ENCODE results near the gene ZSCAN22. TPM values are rescaled to one million over a fixed set of nuclear protein-coding genes. Genes with fewer than 3 reads are reported as not detected.
A peak's percentile ranks its signal among the peaks of the same experiment; 100 is the strongest.
"Not testable (repeated sequence)": the region's sequence is repeated elsewhere in the genome, so short reads cannot be mapped to it uniquely, and the experiment has no call there.

Gene ZSCAN22
- total RNA-seq, 1 donor from 2014 or later = 4.6 TPM

DNA sequence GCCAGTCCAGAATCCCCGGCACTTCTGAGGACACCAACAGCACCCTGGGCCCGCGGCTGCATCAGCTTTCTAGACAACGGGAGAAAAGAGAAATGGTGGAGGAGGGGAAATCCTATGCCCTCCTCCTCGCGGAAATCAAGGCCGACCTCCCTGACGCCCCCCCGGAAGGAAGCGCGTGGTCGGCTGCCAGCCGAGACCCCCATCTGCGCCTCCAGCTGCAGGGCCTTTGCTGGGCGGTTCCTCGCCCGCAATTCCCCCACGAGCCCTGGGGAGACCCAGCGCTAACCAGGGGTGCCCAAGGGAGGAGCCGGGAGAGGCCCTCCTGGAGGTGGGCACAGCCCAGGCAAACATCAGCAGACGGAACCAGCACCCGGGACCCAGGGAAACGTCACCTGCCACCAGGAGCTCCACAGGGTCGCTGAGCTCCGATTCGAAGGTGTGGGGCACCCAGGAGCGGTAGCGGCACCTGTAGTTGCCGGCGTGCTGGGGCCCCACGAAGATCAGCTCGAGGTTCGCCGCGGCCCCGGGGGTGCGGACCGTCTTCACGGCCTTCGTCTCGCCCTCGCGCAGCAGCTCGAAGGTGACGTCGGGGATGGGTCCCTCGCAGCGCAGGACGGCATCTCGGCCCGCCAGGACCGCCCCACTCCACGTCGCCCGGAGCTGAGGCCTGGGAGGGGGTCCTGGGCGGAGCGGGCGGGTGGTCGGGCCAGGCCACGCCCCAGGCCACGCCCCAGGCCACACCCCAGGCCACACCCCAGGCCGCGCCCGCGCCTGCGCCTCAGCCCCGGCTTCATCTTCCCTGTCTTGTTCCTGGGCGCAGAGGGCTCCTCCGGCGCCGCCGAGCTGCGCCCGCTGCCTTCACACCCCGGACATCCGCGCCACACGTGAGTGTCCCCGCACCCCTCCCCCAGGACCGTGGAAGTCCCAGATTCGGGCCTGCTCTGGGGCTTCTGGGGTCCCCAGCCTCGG is 20.5 kb downstream of the ZSCAN22 start:
- peak; percentile 30 for DNase-seq (ENCODE audit: low spot score, unreplicated experiment)
- TF ChIP-seq, protein P1, sequence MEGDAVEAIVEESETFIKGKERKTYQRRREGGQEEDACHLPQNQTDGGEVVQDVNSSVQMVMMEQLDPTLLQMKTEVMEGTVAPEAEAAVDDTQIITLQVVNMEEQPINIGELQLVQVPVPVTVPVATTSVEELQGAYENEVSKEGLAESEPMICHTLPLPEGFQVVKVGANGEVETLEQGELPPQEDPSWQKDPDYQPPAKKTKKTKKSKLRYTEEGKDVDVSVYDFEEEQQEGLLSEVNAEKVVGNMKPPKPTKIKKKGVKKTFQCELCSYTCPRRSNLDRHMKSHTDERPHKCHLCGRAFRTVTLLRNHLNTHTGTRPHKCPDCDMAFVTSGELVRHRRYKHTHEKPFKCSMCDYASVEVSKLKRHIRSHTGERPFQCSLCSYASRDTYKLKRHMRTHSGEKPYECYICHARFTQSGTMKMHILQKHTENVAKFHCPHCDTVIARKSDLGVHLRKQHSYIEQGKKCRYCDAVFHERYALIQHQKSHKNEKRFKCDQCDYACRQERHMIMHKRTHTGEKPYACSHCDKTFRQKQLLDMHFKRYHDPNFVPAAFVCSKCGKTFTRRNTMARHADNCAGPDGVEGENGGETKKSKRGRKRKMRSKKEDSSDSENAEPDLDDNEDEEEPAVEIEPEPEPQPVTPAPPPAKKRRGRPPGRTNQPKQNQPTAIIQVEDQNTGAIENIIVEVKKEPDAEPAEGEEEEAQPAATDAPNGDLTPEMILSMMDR (IDR thresholded peaks at IDR 0.05; ENCODE audit: unreplicated experiment) = no peak
- Mint-ChIP-seq H3K9me3 (ENCODE audit: low read depth) (no peaks in the 10 kb centered on the region), H3K36me3 (ENCODE audit: insufficient read depth) (peaks cover 3% of the 10 kb centered on the region), H3K4me1 (ENCODE audit: low read depth) (peaks cover 1% of the 10 kb centered on the region), H3K27ac (no peak overlapping the region), H3K27me3 (peaks cover 37% of the 10 kb centered on the region), H3K4me3 (ENCODE audit: low read depth) (peak overlapping the region; percentile 77)

DNA sequence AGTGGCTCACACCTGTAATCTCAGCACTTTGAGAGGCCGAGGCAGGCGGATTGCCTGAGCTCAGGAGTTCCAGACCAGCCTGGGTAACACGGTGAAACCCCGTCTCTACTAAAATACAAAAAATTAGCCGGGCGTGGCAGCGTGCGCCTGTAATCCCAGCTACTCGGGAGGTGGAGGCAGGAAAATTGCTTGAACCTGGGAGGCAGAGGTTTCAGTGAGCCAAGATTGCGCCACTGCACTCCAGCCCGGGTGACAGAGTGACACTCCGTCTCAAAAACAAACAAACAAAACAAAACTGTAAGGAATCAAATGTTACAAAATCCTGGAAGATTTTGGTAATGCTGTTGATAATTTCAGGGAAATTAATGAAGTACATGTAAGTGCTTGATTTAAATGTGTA is 21.3 kb downstream of the ZSCAN22 start:
- Mint-ChIP-seq H3K27me3 (peaks cover 37% of the 10 kb centered on the region), H3K4me3 (ENCODE audit: low read depth) (peak overlapping the region; percentile 77)
- H3K9me3 Mint-ChIP-seq (ENCODE audit: low read depth); H3K4me1 Mint-ChIP-seq (ENCODE audit: low read depth); DNase-seq (ENCODE audit: low spot score, unreplicated experiment); H3K36me3 Mint-ChIP-seq (ENCODE audit: insufficient read depth); H3K27ac Mint-ChIP-seq: not testable (repeated sequence)

DNA sequence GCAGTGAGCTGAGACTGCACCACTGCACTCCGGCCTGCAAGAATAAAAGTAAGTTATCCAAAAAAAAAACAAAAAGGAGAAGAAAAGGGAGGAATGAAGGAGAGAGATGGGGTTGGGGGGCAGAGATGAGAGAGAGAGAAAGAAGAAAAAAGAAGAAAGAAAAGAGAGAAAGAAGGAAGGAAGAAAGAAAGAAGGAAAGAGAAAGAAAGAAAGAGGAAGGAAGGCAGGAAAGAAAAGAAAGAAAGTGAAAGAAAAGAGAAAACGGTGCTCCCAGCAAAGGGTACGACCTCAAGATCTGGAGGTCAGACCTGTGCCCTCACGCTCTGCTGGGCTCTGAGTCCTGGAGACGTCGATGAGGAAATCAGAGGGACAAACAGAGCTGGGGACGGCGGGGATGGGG is 22.8 kb downstream of the ZSCAN22 start:
- TF ChIP-seq, protein P1 (IDR thresholded peaks at IDR 0.05; ENCODE audit: unreplicated experiment) = no peak
- no peak overlapping the region for H3K4me3 Mint-ChIP-seq (ENCODE audit: low read depth)
- peaks cover 3% of the 10 kb centered on the region for H3K36me3 Mint-ChIP-seq (ENCODE audit: insufficient read depth)
- peaks cover 37% of the 10 kb centered on the region for H3K27me3 Mint-ChIP-seq
- H3K27ac Mint-ChIP-seq = no peak overlapping the region
- H3K4me1 Mint-ChIP-seq (ENCODE audit: low read depth) = peaks cover 3% of the 10 kb centered on the region
- no peak for DNase-seq (ENCODE audit: low spot score, unreplicated experiment)
- H3K9me3 Mint-ChIP-seq (ENCODE audit: low read depth) = no peaks in the 10 kb centered on the region

DNA sequence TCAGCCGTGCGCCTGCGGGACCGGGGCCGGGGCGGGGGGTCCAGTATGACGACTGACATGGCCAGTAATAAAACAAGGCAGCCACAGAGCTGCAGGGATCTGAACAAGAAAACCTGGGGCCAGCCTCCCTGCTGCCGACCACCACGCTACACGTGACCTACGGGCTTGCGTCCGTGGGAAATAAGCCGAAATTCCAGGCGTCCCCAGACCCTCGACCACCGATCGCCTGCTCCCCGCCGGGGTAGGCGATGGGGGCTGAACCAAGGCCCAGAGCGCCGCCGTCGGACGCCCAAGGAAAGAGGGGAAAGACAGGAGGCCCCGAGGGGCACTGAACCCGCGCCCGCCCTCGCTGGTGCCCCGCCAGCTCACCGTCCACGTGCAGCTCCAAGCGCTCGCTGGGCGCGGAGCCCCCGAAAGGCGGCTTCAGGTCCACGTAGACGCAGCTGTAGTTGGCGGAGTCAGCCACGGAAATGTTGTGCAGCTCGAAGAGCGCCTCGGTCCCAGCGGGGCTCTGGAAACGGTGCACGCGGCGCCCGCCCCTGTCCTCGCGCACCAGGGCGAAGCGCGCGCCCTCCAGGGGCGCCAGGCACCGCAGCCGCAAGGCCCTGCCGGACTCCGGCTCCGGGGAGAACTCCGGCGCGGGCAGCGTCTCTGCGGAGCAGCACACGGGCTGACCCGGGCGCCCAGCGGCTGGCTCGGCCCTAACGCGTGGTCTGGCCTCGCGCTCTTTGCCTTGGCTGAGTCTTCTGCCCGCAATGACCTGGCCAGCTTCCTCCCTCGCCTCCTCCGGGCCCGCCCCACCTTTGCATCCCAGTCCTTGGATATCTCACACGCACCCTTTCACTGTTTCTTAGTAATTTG is 23.4 kb downstream of the ZSCAN22 start:
- Mint-ChIP-seq H3K27me3 (peaks cover 33% of the 10 kb centered on the region), H3K27ac (no peak overlapping the region), H3K4me3 (ENCODE audit: low read depth) (no peak overlapping the region), H3K4me1 (ENCODE audit: low read depth) (peaks cover 3% of the 10 kb centered on the region), H3K9me3 (ENCODE audit: low read depth) (no peaks in the 10 kb centered on the region), H3K36me3 (ENCODE audit: insufficient read depth) (peaks cover 3% of the 10 kb centered on the region)
- TF ChIP-seq, protein P1 (IDR thresholded peaks at IDR 0.05; ENCODE audit: unreplicated experiment) = no peak
- DNase-seq (ENCODE audit: low spot score, unreplicated experiment) = no peak

DNA sequence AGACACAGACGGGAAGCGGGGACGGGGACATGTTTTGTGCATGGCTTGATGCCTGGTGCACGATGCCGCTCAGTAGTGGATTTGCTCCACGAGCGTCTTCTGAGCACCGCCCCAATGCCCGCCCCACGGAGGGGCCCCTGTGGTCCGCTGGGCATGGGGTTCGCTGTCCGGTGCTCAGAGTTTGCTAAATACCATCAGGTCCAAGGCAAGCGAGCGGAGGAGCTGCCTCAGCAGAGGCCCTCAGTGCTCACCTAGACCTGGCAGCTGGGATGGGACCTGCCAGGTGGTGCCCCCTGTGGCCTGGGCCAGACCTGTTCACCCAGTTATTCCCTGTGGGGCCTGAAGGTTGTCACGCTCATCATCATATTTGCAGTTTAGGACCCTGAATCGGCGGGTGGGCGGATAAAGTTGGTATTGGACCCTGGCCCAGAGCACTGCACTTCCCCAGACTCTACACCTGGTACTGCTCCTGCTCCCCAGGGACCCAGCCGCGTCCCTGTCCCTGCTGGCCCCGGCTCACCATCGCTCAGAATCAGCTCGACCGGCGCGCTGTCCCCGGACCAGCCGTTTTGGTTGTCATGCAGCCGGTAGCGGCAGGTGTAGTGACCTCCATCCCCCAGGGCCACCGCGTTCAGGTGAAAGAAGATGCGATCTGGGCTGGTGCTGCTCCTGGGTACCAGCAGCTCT is 24.2 kb downstream of the ZSCAN22 start:
- TF ChIP-seq, protein P1 (IDR thresholded peaks at IDR 0.05; ENCODE audit: unreplicated experiment) = no peak
- Mint-ChIP-seq H3K27me3 (peaks cover 26% of the 10 kb centered on the region), H3K36me3 (ENCODE audit: insufficient read depth) (peaks cover 3% of the 10 kb centered on the region), H3K4me1 (ENCODE audit: low read depth) (peaks cover 3% of the 10 kb centered on the region), H3K9me3 (ENCODE audit: low read depth) (no peaks in the 10 kb centered on the region), H3K27ac (no peak overlapping the region), H3K4me3 (ENCODE audit: low read depth) (no peak overlapping the region)
- no peak for DNase-seq (ENCODE audit: low spot score, unreplicated experiment)

Data from progenitor cell of endocrine pancreas (in vitro differentiated cells).